AG09319 (cell line): ENCODE measurements around the gene DOK5.

Experiments
- DNase-seq: peaks from one replicate; pipeline ENCODE4 v3.0.0-alpha.2; 2010; ENCODE audit warnings: low read depth; ENCODE audit errors: extremely low read depth
- TF ChIP-seq, protein P1 (sequence below): IDR thresholded peaks from 2 replicates; pipeline ENCODE4 v1.5.1; 2011; ENCODE audit warnings: low read depth, mild to moderate bottlenecking, inconsistent platforms, low read length, moderate library complexity

Gene DOK5

DNA sequence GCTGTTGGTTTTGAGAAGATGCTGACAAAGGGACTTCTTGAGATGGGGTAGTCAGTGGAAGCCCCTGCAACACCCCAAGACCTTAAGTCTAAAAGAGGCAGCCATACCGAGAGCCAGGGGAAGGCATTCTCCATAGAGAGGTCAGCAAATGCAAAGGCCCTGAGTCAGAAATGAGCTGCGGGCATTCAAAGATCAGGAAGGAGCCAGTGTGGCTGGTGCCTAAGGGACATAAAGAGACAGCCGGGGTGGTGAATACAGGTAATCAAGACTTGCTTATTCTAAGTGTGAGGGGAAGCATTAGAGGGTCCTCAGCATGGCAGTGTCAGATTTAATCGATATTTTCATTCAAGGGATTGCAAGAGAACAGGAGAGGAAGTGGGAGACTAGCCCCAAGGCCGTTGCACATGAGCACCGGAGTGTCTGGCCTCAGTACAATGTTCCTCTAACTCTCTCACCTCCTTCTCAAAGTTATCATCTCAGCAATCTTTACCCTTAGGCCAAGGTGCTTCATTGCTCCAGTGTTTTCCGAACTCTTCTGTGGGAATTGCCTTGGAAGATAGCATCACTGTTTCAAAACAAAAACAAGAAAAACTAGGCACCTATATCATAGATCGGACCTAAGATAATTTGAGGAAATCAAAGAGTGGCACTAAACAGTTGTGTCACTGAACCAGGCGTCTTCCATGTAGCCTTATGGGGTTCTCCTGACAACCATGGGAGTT is 173.2 kb downstream of the DOK5 start:
- DNase-seq = no peak
- TF ChIP-seq, protein P1, sequence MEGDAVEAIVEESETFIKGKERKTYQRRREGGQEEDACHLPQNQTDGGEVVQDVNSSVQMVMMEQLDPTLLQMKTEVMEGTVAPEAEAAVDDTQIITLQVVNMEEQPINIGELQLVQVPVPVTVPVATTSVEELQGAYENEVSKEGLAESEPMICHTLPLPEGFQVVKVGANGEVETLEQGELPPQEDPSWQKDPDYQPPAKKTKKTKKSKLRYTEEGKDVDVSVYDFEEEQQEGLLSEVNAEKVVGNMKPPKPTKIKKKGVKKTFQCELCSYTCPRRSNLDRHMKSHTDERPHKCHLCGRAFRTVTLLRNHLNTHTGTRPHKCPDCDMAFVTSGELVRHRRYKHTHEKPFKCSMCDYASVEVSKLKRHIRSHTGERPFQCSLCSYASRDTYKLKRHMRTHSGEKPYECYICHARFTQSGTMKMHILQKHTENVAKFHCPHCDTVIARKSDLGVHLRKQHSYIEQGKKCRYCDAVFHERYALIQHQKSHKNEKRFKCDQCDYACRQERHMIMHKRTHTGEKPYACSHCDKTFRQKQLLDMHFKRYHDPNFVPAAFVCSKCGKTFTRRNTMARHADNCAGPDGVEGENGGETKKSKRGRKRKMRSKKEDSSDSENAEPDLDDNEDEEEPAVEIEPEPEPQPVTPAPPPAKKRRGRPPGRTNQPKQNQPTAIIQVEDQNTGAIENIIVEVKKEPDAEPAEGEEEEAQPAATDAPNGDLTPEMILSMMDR = no peak

DNA sequence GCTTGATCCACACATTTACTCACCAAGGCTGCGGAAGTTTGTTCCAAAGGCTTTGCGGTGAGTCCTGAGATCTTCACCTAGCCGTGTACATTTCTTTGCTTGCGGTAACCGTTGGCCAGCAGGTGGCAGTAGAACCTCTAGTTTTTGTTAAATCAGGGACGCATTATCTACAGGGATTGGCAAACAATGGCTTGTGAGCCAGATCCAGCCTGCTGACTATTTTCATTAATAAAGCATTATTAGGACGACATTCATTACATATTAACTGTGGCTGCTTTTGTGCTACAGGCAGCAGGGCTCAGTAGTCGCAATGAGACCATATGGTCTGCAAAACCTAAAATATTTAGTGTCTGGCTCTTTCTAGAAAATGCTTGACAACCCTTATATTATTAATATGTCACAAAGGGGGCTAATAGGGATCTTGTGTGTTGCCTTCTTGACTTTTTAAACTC is 174.1 kb downstream of the DOK5 start:
- TF ChIP-seq, protein P1 = peak; percentile 84
- DNase-seq = peak; percentile 29

DNA sequence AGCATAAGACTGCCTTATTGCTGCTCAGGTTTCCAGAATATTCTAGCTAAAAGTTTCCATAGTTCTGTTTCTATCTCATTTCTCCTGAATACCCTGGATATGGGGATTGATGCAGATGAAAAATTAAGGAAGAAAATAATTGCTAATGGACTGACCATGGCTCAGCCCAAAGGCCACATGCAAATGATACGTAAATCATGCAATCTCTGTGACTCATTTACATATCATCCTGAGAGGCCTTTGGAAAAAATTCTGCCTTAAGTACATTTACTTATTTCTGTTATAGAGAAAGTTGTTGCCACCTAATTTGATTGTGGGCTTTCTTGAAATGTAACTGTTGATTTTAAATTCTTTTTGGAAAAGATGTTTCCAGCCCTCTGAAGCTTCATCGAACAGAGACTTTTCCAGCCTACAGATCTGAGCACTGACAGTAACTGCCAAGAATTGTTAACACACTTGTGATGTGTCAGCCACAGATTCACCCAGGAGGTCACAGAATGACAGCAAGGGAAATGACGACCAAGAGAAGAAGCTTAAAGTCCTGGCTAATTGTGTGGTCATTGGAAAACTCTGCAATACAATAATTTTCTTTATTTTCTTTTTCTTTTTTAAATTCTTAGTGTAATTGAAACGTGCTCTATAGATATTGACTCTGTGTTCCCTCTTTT is 174.8 kb downstream of the DOK5 start:
- no peak for DNase-seq

DNA sequence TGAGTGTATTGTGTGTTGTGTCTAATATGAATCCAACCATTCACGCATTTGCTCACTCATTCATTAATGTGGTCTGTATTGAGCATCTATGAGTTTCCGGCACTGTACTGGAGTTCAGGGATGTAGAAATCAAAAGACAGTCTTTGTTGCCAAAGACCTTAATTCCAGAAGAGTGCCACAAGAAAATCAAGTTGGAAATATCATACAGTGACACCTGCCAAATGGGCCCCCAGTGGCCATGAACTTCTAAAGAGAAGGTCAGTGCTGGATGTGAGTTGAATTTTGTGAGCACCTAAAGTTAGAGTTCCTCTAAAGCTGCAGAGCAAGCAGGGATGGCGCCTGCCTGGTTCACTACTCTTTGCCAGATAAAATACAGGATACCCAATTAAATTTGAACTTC is 175.9 kb downstream of the DOK5 start:
- TF ChIP-seq, protein P1 = no peak
- DNase-seq = no peak

More for the DNA sequence above, 174.8 kb downstream of the DOK5 start:
- TF ChIP-seq, protein P1 = no peak

DNA sequence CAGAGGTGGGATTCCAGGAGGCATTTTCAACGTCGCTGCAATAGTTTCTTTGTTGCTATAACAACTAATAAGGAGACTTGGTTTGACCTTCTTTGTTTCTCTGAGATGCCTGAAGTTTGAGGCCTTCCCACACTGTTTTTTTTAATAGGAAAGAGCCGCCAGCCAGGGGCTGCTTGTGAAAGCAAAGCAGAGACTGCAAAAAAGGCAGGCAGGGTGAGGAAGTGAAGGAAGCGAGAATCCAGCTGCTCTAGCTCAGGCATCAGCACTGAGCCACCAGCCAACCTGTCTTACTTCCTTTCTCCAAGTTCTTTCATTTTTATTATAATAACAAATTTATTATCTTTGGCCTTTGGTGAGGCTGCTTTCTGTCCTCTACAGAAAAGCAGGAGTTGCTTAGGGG is 179.1 kb downstream of the DOK5 start:
- TF ChIP-seq, protein P1 = no peak
- DNase-seq = no peak

DNA sequence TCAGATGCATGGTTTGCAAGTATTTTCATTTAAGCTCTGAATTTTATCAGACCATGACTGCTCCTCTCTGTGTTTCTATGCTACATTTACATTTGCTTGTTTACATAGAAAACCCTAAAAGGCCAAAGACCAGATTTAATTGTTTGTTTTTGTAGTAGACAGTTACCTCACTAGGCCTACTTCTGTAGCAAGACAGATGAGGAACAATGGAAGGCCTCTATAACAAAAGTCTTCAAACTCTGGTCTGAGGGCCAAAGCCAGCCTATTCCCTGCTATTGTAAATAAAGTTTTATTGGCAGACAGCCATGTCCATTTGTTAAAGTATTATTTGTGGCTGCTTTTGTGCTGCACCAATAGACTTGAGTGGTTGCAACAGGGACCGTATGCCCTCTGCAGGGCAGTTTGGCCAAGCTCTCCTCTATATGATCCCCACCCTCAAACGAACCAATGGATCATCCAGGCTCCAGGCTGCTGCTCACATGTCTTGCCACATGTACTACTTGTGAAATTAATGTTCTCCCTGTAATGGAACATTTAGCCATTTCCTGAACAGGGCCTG is 182.0 kb downstream of the DOK5 start:
- TF ChIP-seq, protein P1 = no peak

DNA sequence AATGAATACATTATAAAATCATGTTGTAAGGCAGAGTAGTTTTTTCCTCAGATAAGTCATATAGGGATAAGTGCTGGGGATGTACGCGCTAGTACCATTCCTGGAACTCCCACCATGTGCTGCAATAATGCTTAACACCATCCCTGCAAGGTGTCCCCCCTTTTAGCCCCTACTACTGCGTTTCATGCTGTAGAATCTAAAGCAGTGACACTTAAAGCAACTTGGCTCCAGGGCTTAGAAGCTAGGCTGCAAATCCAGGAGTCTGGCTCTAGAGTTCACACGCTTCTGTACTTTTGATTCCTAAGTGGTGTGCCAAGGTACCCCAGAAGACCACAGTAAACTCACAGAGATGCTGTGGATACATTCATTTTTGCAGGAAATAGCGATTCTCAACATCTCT is 183.1 kb downstream of the DOK5 start:
- DNase-seq = no peak

More for the DNA sequence above, 182.0 kb downstream of the DOK5 start:
- DNase-seq = no peak

More for the DNA sequence above, 183.1 kb downstream of the DOK5 start:
- TF ChIP-seq, protein P1 = no peak
